HCT116 (cell line): ENCODE results near the gene ACP1. TPM values are rescaled to one million over a fixed set of nuclear protein-coding genes. Genes with fewer than 3 reads are reported as not detected.

ENCODE experiments used
- ATAC-seq: fragments of 200-7000 bp; cut with Tn5 transposase; 2 replicates; pipeline ENCODE4 v1.9.1; 2020; ENCODE audit warnings: mild to moderate bottlenecking, moderate library complexity
- BruUV-seq: library from RNA; stranded (reverse); fragments of 400-500 nt; replicated peaks from 2 replicates; lab custom pipeline; 2021; lab: Mats Ljungman, UMichigan
- CTCF ChIA-PET: fragments of 300-600 bp; sonication (Branson Sonifier 250); formaldehyde crosslinking; loops from one replicate; lab custom pipeline; 2021; ENCODE audit warnings: antibody characterized with exemption; lab: Charles Lee
- POLR2A ChIA-PET: fragments of 300-600, 350-600 bp; sonication (Branson Sonifier 250); formaldehyde crosslinking; loops from one replicate; lab custom pipeline; 2021; ENCODE audit warnings: antibody characterized with exemption; lab: Charles Lee
- RAD21 ChIA-PET, 2 experiments: fragments of 300-600 bp; sonication (Branson Sonifier 250); formaldehyde crosslinking; loops; one replicate each; lab custom pipeline; 2023; ENCODE audit warnings: low total read pairs in 2 of 2; ENCODE audit not compliant: uncharacterized antibody in 2 of 2, unreplicated experiment in 2 of 2, low non-redundant PET in 1 of 2; lab: Charles Lee
- DNase-seq: peaks from one replicate; pipeline ENCODE4 v3.0.0-alpha.2; 2010; ENCODE audit warnings: low read depth, low spot score
- H2AFZ ChIP-seq: fragments of 200-600 bp; shearing (Covaris generic), sonication (generic); 2 replicates; pipeline ENCODE4 v1.6.1; 2017; ENCODE audit warnings: low read depth, mixed run types, mixed read lengths, antibody characterized with exemption, low read length; ENCODE audit not compliant: poor library complexity, severe bottlenecking
- H3K27ac ChIP-seq: 2 replicates; pipeline ENCODE4 v1.5.1; 2012; ENCODE audit warnings: low read depth, low read length
- H3K27me3 ChIP-seq: fragments of 200-600 bp; sonication (generic); 2 replicates; pipeline ENCODE4 v1.6.1; 2016; ENCODE audit warnings: mixed run types, low read length, mixed read lengths; ENCODE audit not compliant: insufficient read depth
- H3K36me3 ChIP-seq, 2 experiments: fragments of 200-500 bp in 1 of 2; fragments of 200-600 bp in 1 of 2; sonication (Bioruptor generic) in 1 of 2; sonication (generic) in 1 of 2; 2 replicates each; pipeline versions ENCODE4 v1.5.1 to v1.6.1; 2014 to 2016; ENCODE audit warnings: low read length in 2 of 2, inconsistent platforms in 1 of 2, mixed read lengths in 1 of 2, mixed run types in 1 of 2; ENCODE audit not compliant: insufficient read depth in 2 of 2, control insufficient read depth in 1 of 2
- H3K4me1 ChIP-seq, 2 experiments: fragments of 200-600 bp in 1 of 2; sonication (generic) in 1 of 2; 2 replicates each; pipeline versions ENCODE4 v1.5.1 to v1.6.1; 2012 to 2017; ENCODE audit warnings: low read length in 2 of 2, inconsistent platforms in 1 of 2, mild to moderate bottlenecking in 1 of 2, mixed read lengths in 1 of 2, mixed run types in 1 of 2, moderate library complexity in 1 of 2; ENCODE audit not compliant: insufficient read depth in 2 of 2, control insufficient read depth in 1 of 2
- H3K4me2 ChIP-seq: fragments of 200-600 bp; sonication (generic); 2 replicates; pipeline ENCODE4 v1.6.1; 2017; ENCODE audit warnings: mixed run types, low read length, mixed read lengths
- H3K4me3 ChIP-seq, 2 experiments: fragments of 200-600 bp in 1 of 2; sonication (generic) in 1 of 2; replicated peaks in 1 of 2; 2 replicates each; pipeline ENCODE4 v1.5.1; 2011 to 2016; ENCODE audit warnings: low read length in 2 of 2, control low read depth in 1 of 2, low read depth in 1 of 2, mild to moderate bottlenecking in 1 of 2, mixed read lengths in 1 of 2, mixed run types in 1 of 2
- H3K79me2 ChIP-seq: fragments of 200-600 bp; sonication (generic); 2 replicates; pipeline ENCODE4 v1.6.1; 2017; ENCODE audit warnings: mild to moderate bottlenecking, mixed run types, low read length, moderate library complexity, mixed read lengths; ENCODE audit not compliant: insufficient read depth
- H3K9ac ChIP-seq: fragments of 200-600 bp; sonication (generic); 2 replicates; pipeline ENCODE4 v1.6.1; 2016; ENCODE audit warnings: low read length, mixed read lengths
- H3K9me2 ChIP-seq: fragments of 200-600 bp; sonication (generic), shearing (Covaris generic); 2 replicates; pipeline ENCODE4 v1.6.1; 2017; ENCODE audit warnings: mixed run types, mild to moderate bottlenecking, moderate library complexity; ENCODE audit not compliant: insufficient read depth
- H3K9me3 ChIP-seq, 2 experiments: fragments of 200-500 bp in 1 of 2; fragments of 200-600 bp in 1 of 2; sonication (Bioruptor generic) in 1 of 2; sonication (generic) in 1 of 2; 2 replicates each; pipeline ENCODE4 v1.6.1; 2014 to 2017; ENCODE audit warnings: low read length in 2 of 2, mixed read lengths in 2 of 2, inconsistent platforms in 1 of 2, low read depth in 1 of 2, mild to moderate bottlenecking in 1 of 2, mixed run types in 1 of 2, moderate library complexity in 1 of 2; ENCODE audit not compliant: control insufficient read depth in 1 of 2, insufficient read depth in 1 of 2
- H4K20me1 ChIP-seq: fragments of 200-600 bp; sonication (generic), shearing (Covaris generic); 2 replicates; pipeline ENCODE4 v1.6.1; 2017; ENCODE audit warnings: mixed run types, mild to moderate bottlenecking, moderate library complexity; ENCODE audit not compliant: insufficient read depth
- CBX3 ChIP-seq: IDR thresholded peaks from 2 replicates; pipeline ENCODE4 v1.6.1; 2012; ENCODE audit warnings: low read depth
- CEBPB ChIP-seq: IDR thresholded peaks from 2 replicates; pipeline ENCODE4 v1.6.1; 2012; ENCODE audit warnings: low read depth
- EGR1 ChIP-seq: IDR thresholded peaks from 2 replicates; pipeline ENCODE4 v1.6.1; 2012; ENCODE audit warnings: low read depth
- EZH2 ChIP-seq: fragments of 200-600 bp; sonication (generic); IDR thresholded peaks from 2 replicates; pipeline ENCODE4 v1.6.1; 2017; ENCODE audit warnings: antibody characterized with exemption, mixed run types
- JUND ChIP-seq: IDR thresholded peaks from 2 replicates; pipeline ENCODE4 v1.6.1; 2012
- POLR2AphosphoS5 ChIP-seq: IDR thresholded peaks from 2 replicates; pipeline ENCODE4 v1.6.1; 2011; ENCODE audit warnings: mild to moderate bottlenecking, low read depth, low read length, moderate library complexity
- RAD21 ChIP-seq: IDR thresholded peaks from 2 replicates; pipeline ENCODE4 v1.6.1; 2012; ENCODE audit warnings: low read depth, mild to moderate bottlenecking
- SIN3A ChIP-seq: IDR thresholded peaks from 2 replicates; pipeline ENCODE4 v1.6.1; 2012; ENCODE audit warnings: low read depth
- SP1 ChIP-seq: IDR thresholded peaks from 2 replicates; pipeline ENCODE4 v1.6.1; 2012; ENCODE audit warnings: low read depth
- SRF ChIP-seq: IDR thresholded peaks from 2 replicates; pipeline ENCODE4 v1.6.1; 2012; ENCODE audit warnings: low read depth
- YY1 ChIP-seq: IDR thresholded peaks from 2 replicates; pipeline ENCODE4 v1.6.1; 2011; ENCODE audit warnings: low read length, low read depth, moderate library complexity, mild to moderate bottlenecking; ENCODE audit not compliant: insufficient replicate concordance; ENCODE audit errors: extremely low read depth
- ZNF274 ChIP-seq: fragments of 200-500 bp; sonication (Bioruptor generic); IDR thresholded peaks from 2 replicates; pipeline ENCODE4 v1.6.1; 2014; ENCODE audit warnings: mild to moderate bottlenecking, low read depth, low read length, inconsistent platforms
- intact Hi-C: fragments of 100-400 bp; cut with micrococcal nuclease; formaldehyde crosslinking; loops from 2 replicates; pipeline ENCODE4 v1.10.0; 2022
- total RNA-seq: library from RNA; stranded (reverse); gene quantifications from one replicate; pipeline ENCODE4 v1.2.1, GENCODE V29; 2021; ENCODE audit not compliant: unreplicated experiment
- TF ChIP-seq, protein P1 (sequence below): IDR thresholded peaks from 2 replicates; pipeline ENCODE4 v1.6.1; 2012
- TF ChIP-seq, protein P2 (sequence below): IDR thresholded peaks from 2 replicates; pipeline ENCODE4 v1.6.1; 2012; ENCODE audit warnings: low read depth

Gene ACP1
- total RNA-seq, 1 experiment from 2014 or later: 113 TPM

DNA sequence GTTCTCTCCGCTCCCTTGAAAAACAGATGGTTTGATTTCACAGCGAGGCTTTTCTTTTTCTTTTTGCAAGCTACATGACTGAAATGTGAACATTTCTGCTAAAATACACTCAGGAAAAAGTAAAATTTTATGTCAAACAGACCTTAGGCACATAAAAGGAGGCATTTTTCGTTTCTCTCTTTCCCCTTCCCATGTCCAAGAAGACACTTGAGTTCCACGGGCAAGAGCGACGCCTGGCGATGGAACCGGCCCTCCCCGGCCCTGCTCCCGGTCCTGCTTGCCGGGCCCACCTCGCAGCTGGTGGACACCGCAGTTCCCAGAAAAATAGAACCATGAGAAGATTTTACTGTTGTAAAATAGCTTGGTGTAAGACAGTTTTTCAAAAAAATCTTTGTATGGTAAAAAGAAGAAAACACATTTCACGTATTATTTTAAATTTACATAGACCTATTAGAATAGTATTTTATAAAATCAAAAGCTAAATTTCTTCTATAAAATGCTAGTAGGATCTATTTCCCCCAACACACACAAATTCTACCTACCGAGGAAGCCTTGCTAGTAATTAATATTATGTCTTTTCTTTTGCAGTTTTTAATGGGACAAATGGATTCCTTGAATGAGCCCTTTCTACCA lies 25.5 kb downstream of the ACP1 start (continued):
- TF ChIP-seq YY1 (no peak), SRF (no peak), RAD21 (no peak), EZH2 (no peak), JUND (no peak), SIN3A (no peak)
- TF ChIP-seq, protein P1, sequence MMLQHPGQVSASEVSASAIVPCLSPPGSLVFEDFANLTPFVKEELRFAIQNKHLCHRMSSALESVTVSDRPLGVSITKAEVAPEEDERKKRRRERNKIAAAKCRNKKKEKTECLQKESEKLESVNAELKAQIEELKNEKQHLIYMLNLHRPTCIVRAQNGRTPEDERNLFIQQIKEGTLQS: no peak
- TF ChIP-seq, all 23 proteins: peak for 0

DNA sequence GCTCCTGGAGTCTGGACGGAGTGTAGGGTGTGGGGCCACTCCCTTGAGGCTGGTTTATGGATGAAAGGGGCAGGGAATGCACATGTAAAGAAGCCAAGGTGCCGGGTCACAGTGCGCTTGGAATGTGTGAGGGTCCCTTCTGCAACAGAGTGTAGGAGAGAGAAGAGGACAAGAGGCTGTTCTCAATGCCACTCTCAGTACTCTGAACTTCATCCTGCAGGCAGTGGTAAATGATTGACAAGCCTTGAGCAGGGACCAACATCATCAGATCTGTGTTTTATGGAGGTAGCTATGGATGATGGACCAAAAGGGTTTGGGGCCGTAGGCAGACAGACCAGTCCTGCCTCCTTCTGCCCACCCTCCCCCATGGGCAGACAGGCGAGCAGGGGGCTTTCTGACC lies 30.3 kb downstream of the ACP1 start:
- H3K79me2 ChIP-seq: no peaks in the 10 kb centered on the region
- POLR2A ChIA-PET: no interaction called here
- H4K20me1 ChIP-seq: no peaks in the 10 kb centered on the region
- no peaks in the 10 kb centered on the region for H3K27me3 ChIP-seq
- no peaks in the 10 kb centered on the region for H3K9me2 ChIP-seq
- H2AFZ ChIP-seq: no peak overlapping the region
- H3K4me3 ChIP-seq: no peak overlapping the region
- ATAC-seq (no peak), DNase-seq (no peak)
- H3K9me3 ChIP-seq: no peaks in the 10 kb centered on the region
- H3K36me3 ChIP-seq: no peaks in the 10 kb centered on the region
- no peaks in the 10 kb centered on the region for H3K4me1 ChIP-seq
- H3K27ac ChIP-seq: no peak overlapping the region
- H3K4me2 ChIP-seq: no peak overlapping the region
- TF ChIP-seq, protein P2, sequence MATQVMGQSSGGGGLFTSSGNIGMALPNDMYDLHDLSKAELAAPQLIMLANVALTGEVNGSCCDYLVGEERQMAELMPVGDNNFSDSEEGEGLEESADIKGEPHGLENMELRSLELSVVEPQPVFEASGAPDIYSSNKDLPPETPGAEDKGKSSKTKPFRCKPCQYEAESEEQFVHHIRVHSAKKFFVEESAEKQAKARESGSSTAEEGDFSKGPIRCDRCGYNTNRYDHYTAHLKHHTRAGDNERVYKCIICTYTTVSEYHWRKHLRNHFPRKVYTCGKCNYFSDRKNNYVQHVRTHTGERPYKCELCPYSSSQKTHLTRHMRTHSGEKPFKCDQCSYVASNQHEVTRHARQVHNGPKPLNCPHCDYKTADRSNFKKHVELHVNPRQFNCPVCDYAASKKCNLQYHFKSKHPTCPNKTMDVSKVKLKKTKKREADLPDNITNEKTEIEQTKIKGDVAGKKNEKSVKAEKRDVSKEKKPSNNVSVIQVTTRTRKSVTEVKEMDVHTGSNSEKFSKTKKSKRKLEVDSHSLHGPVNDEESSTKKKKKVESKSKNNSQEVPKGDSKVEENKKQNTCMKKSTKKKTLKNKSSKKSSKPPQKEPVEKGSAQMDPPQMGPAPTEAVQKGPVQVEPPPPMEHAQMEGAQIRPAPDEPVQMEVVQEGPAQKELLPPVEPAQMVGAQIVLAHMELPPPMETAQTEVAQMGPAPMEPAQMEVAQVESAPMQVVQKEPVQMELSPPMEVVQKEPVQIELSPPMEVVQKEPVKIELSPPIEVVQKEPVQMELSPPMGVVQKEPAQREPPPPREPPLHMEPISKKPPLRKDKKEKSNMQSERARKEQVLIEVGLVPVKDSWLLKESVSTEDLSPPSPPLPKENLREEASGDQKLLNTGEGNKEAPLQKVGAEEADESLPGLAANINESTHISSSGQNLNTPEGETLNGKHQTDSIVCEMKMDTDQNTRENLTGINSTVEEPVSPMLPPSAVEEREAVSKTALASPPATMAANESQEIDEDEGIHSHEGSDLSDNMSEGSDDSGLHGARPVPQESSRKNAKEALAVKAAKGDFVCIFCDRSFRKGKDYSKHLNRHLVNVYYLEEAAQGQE: no peak
- TF ChIP-seq SP1 (no peak), ZNF274 (no peak), EGR1 (no peak), CEBPB (no peak), SIN3A (no peak), POLR2AphosphoS5 (no peak), CBX3 (no peak)
- RAD21 ChIA-PET: no interaction called here
- CTCF ChIA-PET: no interaction called here
- H3K9ac ChIP-seq: no peak overlapping the region
- intact Hi-C loops: no loop called here
- BruUV-seq: no TSS peak
